Dermis blood vessel endothelial cell (primary cell): ENCODE measurements around the gene ROR1. TPM values are rescaled to one million over a fixed set of nuclear protein-coding genes. Genes with fewer than 3 reads are reported as not detected.
A peak's percentile ranks its signal among the peaks of the same experiment; 100 is the strongest.

Experiments used
- DNase-seq: peaks from one replicate; pipeline ENCODE4 v3.0.0; 2010
- total RNA-seq: library from RNA; depleted of rRNA; stranded (reverse); fragments of >200 nt; gene quantifications from 2 replicates; pipeline ENCODE4 v1.2.3, GENCODE V29; 2014

The ROR1 gene
- total RNA-seq, 1 donor from 2014 or later, result 0.17 TPM

- DNase-seq, result no peak
Measured at GRCh38 chr1:63914706-63915105, 140.9 kb downstream of the ROR1 start.

GRCh38 chr1:63915121-63915520 is 141.3 kb downstream of the ROR1 start:
- peak; percentile 55 for DNase-seq

- no peak for DNase-seq
Measured at GRCh38 chr1:63916485-63917360, 142.9 kb downstream of the ROR1 start.

- peak; percentile 17 for DNase-seq
Measured at GRCh38 chr1:63917571-63918417, 144.0 kb downstream of the ROR1 start.

- no peak for DNase-seq
Measured at GRCh38 chr1:63918418-63918945, 144.7 kb downstream of the ROR1 start.

- DNase-seq, result peak; percentile 56
Measured at GRCh38 chr1:63920154-63921117, 146.6 kb downstream of the ROR1 start.

GRCh38 chr1:63921359-63921758 is 147.5 kb downstream of the ROR1 start:
- no peak for DNase-seq

- no peak for DNase-seq
Measured at GRCh38 chr1:63921802-63922201, 148.0 kb downstream of the ROR1 start.

GRCh38 chr1:63922848-63923247 is 149.0 kb downstream of the ROR1 start:
- DNase-seq, result peak; percentile 44

- no peak for DNase-seq
Measured at GRCh38 chr1:63923302-63923701, 149.5 kb downstream of the ROR1 start.

- DNase-seq, result no peak
Measured at GRCh38 chr1:63924600-63924999, 150.8 kb downstream of the ROR1 start.

- no peak for DNase-seq
Measured at GRCh38 chr1:63928186-63929105, 154.6 kb downstream of the ROR1 start.

- DNase-seq, result no peak
Measured at GRCh38 chr1:63929106-63929478, 155.3 kb downstream of the ROR1 start.

GRCh38 chr1:63931468-63931867 is 157.7 kb downstream of the ROR1 start:
- DNase-seq, result peak; percentile 33

GRCh38 chr1:63934697-63935096 is 160.9 kb downstream of the ROR1 start:
- DNase-seq, result no peak

- DNase-seq, result peak; percentile 14
Measured at GRCh38 chr1:63935143-63935542, 161.3 kb downstream of the ROR1 start.

- DNase-seq, result no peak
Measured at GRCh38 chr1:63935553-63935952, 161.7 kb downstream of the ROR1 start.

- DNase-seq, result no peak
Measured at GRCh38 chr1:63936276-63936675, 162.5 kb downstream of the ROR1 start.

- DNase-seq, result no peak
Measured at GRCh38 chr1:63936801-63937200, 163.0 kb downstream of the ROR1 start.

- peak; percentile 10 for DNase-seq
Measured at GRCh38 chr1:63937461-63938022, 163.7 kb downstream of the ROR1 start.

- DNase-seq, result no peak
Measured at GRCh38 chr1:63940440-63940839, 166.6 kb downstream of the ROR1 start.
